Pulmonary artery endothelial cell (primary cell): ENCODE results near the gene TXNDC5. TPM values are rescaled to one million over a fixed set of nuclear protein-coding genes. Genes with fewer than 3 reads are reported as not detected.
A peak's percentile ranks its signal among the peaks of the same experiment; 100 is the strongest.
"Not testable (repeated sequence)": the region's sequence is repeated elsewhere in the genome, so short reads cannot be mapped to it uniquely, and the experiment has no call there.

Source experiments
- DNase-seq: peaks from one replicate; pipeline ENCODE4 v3.0.0-alpha.2; 2011; ENCODE audit warnings: low read depth, low spot score
- total RNA-seq: library from RNA; depleted of rRNA; stranded (reverse); fragments of >200 nt; gene quantifications from 2 replicates; pipeline ENCODE4 v1.2.3, GENCODE V29; 2014

TXNDC5 gene
- total RNA-seq, 1 donor from 2014 or later = 1,753 TPM

- peak; percentile 57 for DNase-seq
Observed at GRCh38 chr6:7914991-7915789, 4.6 kb upstream of the TXNDC5 start.

DNA sequence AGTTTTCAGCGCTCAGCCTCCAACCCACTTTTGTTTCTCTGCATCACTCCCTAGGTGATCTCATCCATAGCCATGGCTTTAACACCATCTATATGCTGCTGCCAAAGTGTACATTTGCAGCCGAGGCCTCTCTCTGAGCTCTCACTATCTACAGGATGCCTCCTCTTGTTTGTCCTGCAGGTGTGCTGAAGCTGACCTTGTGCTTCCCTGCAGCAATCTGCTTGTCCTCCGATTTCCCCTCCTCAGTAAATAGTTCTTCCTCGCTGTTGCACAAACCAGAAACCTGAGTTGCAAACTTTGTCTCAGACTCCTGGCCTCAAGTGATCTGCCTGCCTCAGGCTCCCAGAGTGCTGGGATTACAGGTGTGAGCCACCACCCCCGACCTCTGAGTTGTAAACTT is 3.7 kb upstream of the TXNDC5 start:
- no peak for DNase-seq

- no peak for DNase-seq
Observed at GRCh38 chr6:7912736-7913517, 2.3 kb upstream of the TXNDC5 start.

GRCh38 chr6:7912024-7912423 is 1.4 kb upstream of the TXNDC5 start:
- DNase-seq = no peak

GRCh38 chr6:7911345-7911725 is 747 bp upstream of the TXNDC5 start:
- DNase-seq = no peak

- DNase-seq = no peak
Observed at GRCh38 chr6:7910298-7910653, 312 bp downstream of the TXNDC5 start.

DNA sequence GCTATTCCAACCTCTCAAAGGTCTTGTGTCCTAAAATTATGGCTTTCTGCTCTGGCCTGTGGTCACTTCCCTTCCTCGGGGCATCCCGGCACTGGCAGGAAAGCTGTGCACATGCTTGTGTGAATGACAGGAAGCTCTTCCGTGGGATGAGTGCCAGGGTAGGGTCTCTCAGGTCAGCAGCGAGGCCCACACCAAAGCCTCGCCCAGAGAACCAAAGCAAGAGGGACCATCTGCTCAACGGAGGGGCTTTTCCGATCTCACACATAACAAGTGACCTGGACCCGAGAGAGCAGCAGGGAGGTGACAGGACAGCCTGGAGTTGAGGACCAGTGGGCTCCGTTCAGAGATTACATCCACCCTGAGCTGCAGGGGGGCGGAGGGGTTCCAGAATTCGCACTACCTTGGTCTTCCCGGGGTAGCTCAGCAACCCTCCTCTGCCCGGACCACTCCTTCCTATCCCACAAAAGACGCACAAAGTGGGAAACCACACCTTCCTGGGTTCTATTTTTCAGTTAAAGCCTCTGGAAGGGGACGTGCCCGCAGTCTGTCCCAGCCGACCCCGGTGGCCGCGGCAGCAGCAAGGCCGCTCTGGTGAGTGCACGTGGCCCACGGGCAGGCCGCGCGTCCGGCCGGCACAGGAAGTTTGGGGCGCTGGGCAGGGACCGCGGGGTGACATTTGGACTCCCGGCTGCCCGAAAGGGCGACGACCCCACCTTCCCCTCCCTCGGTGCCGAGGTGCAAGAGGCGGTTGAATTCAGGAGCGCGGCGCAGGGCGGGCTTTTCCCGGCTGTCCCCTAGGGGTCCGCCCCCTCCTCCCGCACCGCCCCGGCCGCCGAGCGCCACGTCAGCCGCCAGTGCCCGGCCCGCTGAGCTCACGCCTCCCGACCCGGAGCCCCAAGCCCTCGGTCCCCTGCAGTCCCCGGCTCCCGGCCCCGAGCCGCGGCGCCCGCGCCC is 988 bp downstream of the TXNDC5 start:
- DNase-seq = peak; percentile 81

- DNase-seq = no peak
Observed at GRCh38 chr6:7907159-7907558, 3.4 kb downstream of the TXNDC5 start.

DNA sequence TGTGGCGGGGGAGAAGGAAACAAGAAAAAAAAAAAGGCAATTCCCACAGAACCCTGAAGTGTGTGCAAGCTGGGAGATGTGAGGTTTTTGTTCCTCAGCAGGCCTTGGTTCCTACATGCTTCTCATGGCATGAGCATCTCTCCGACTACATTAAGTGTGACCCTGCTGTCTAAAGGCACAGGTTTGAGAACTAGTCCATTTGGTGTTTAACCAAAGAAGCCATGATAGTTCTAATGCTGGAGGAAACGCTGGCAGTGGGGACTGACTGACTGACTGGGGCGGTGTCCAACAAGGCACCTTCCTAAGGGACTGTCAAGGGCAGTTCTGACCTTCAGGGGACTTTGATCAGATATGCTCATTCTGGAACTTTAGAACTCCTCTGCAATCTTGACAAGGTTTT is 3.8 kb downstream of the TXNDC5 start:
- no peak for DNase-seq

GRCh38 chr6:7905416-7905815 is 5.2 kb downstream of the TXNDC5 start:
- no peak for DNase-seq

DNA sequence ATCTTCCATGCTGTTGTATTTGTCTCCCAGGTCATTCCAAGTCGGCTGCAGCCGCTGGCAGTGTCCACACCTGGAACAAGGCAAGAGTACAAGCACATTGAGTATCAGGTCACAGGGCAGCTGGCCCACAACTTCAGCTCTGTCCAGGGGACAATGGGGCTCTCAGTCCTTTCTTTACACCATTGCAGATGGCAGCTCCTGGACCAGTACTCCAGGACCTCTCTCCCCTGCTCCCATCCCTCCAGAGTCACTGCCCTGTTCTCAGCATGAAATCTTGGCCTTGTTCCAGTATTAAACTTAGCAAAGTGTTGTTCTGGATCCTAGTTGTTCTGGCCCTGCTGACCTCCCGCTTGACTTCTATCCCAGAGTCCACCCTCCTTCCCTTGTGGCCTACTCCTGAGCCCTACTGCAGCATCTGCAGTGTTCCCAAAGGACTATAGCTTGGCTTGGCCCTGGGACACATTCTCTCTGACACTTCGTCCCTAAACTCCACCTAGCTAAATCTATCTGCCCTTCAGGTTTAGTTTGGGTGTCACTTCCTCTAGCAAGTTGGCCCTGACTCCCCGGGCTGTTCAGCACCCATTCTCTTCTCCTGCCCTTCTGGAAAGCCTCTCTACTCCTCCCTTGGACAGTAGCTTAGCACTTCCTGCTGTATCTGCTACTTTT is 5.8 kb downstream of the TXNDC5 start:
- DNase-seq = no peak

- no peak for DNase-seq
Observed at GRCh38 chr6:7903673-7904072, 6.9 kb downstream of the TXNDC5 start.

- no peak for DNase-seq
Observed at GRCh38 chr6:7902867-7903266, 7.7 kb downstream of the TXNDC5 start.

DNA sequence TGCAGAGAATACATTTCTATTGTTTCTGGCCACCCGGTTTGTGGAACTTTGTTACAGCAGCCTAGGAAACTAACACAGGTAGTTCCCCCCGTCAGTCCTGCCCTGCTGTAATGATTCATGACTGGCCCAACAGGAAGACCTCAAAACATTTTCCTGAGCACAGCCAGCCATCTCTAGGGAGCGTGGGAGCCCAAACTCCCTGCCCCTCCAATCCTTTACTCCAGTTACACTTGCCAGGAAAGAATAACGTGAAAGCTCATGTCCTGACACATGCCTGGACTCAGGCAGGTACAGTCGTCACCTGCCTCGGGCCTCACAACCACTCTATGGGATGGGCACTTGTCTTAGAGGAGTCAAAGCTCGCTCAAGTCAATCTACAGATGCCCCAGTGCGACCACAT is 8.4 kb downstream of the TXNDC5 start:
- no peak for DNase-seq

- no peak for DNase-seq
Observed at GRCh38 chr6:7901780-7902179, 8.8 kb downstream of the TXNDC5 start.

DNA sequence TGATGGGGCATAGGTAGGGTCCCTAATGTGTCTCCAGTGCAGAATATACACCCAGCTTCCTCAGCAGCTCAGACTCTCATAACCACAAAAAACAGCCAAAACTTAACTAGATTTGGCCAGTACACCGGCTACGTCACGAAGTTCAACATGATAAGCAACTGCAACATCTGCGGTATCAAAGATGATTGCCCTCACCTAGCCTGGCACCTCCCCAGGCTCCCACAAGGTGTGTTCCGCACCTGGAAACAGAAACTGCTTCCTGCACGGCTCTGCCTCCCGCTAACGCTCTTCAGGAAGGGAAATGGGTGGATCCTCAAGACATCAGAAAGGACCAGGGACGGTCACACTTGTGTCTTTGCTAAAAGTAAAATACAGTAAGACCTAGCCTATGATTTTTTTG is 9.5 kb downstream of the TXNDC5 start:
- no peak for DNase-seq

DNA sequence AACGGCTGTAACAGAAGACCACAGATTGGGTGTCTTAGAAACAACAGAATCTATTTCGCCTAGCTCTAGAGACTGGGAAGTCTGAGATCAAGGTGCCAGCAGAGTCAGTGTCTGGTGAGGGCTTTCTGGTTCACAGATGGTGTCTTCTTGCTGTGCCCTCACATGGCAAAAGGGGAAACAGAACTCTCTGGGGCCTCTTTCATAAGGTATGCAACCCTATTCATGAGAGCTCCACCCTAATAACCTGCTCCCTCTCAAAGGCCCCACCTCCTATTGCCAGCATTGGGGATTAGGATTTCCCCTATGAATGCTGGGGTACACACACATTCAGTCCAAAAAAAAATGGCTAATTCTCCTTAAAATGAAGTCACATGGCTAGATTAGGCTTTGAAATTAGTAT is 10.0 kb downstream of the TXNDC5 start:
- no peak for DNase-seq

- DNase-seq = no peak
Observed at GRCh38 chr6:7899889-7900213, 10.7 kb downstream of the TXNDC5 start.

DNA sequence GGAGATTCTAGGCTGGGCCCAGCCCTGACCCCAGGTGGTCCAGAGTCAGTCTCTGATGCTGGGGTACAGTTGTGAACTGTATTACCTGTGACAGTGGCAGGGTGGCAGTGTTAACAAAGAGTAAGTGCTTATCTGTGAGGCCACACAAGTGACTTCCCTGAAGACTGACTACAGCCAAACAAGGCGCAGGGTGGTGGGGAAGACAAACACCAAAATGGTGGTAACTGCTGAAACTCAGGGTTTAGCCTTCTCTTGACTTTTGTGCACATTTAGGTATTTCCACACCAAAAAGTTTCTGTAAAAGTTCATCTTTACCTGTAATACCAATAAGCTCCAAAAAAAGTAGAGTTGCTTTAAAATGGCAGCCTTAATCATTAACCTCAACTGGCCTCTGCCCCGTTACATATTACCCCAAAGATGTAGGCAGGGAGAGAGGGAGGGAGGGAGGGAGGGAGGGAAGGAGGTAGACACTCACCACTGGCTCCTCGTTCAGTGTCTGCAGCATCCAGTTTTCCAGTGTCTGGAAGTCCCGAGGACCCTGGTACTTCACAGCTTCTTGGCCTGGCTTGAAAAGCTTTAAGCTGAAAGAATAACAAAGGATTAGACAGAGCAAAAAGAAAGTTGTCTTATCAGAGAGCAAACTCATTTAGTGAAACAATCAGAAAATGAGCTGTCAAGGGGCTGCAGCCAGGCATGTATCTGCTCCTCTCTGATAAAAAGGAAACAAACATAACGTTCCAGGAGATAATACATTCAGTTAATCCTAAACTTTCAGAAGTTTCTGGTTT is 11.3 kb downstream of the TXNDC5 start:
- no peak for DNase-seq

GRCh38 chr6:7898193-7898586 is 12.4 kb downstream of the TXNDC5 start:
- not testable (repeated sequence) for DNase-seq
